ENCODE results near the gene NETO2.
"Not testable (repeated sequence)": the region's sequence is repeated elsewhere in the genome, so short reads cannot be mapped to it uniquely, and the experiment has no call there.

NETO2 gene

GRCh38 chr16:47065766-47066688 is 77.7 kb downstream of the NETO2 start:
- DNase-seq (ENCODE audit: low spot score): no peak

- no peak for DNase-seq (ENCODE audit: low spot score)
Observed at GRCh38 chr16:47064775-47065174, 79.0 kb downstream of the NETO2 start.

- DNase-seq (ENCODE audit: low spot score): no peak
Observed at GRCh38 chr16:47063011-47063724, 80.6 kb downstream of the NETO2 start.

GRCh38 chr16:47061204-47061603 is 82.5 kb downstream of the NETO2 start:
- no peak for DNase-seq (ENCODE audit: low spot score)

GRCh38 chr16:47060596-47060995 is 83.1 kb downstream of the NETO2 start:
- no peak for DNase-seq (ENCODE audit: low spot score)

GRCh38 chr16:47059991-47060390 is 83.8 kb downstream of the NETO2 start:
- DNase-seq (ENCODE audit: low spot score): no peak

GRCh38 chr16:47059130-47059529 is 84.6 kb downstream of the NETO2 start:
- not testable (repeated sequence) for DNase-seq (ENCODE audit: low spot score)

GRCh38 chr16:47058295-47059086 is 85.3 kb downstream of the NETO2 start:
- DNase-seq (ENCODE audit: low spot score): no peak

- no peak for DNase-seq (ENCODE audit: low spot score)
Observed at GRCh38 chr16:47057630-47057993, 86.1 kb downstream of the NETO2 start.

- no peak for DNase-seq (ENCODE audit: low spot score)
Observed at GRCh38 chr16:47056688-47057629, 86.8 kb downstream of the NETO2 start.

- DNase-seq (ENCODE audit: low spot score): not testable (repeated sequence)
Observed at GRCh38 chr16:47056061-47056460, 87.7 kb downstream of the NETO2 start.

- DNase-seq (ENCODE audit: low spot score): no peak
Observed at GRCh38 chr16:47055136-47055885, 88.4 kb downstream of the NETO2 start.

GRCh38 chr16:47054306-47054705 is 89.4 kb downstream of the NETO2 start:
- DNase-seq (ENCODE audit: low spot score): no peak

- no peak for DNase-seq (ENCODE audit: low spot score)
Observed at GRCh38 chr16:47053895-47054294, 89.8 kb downstream of the NETO2 start.

GRCh38 chr16:47052666-47053640 is 90.8 kb downstream of the NETO2 start:
- DNase-seq (ENCODE audit: low spot score): no peak

- DNase-seq (ENCODE audit: low spot score): no peak
Observed at GRCh38 chr16:47051031-47051430, 92.7 kb downstream of the NETO2 start.

- no peak for DNase-seq (ENCODE audit: low spot score)
Observed at GRCh38 chr16:47049901-47050583, 93.7 kb downstream of the NETO2 start.

GRCh38 chr16:47047524-47048203 is 96.1 kb downstream of the NETO2 start:
- no peak for DNase-seq (ENCODE audit: low spot score)
